ENCODE results near the gene ZFYVE28. TPM values are rescaled to one million over a fixed set of nuclear protein-coding genes. Genes with fewer than 3 reads are reported as not detected.

ZFYVE28 gene
- total RNA-seq, 3 donors from 2014 or later = 12.3 to 14.1 (median 13.9) TPM

DNA sequence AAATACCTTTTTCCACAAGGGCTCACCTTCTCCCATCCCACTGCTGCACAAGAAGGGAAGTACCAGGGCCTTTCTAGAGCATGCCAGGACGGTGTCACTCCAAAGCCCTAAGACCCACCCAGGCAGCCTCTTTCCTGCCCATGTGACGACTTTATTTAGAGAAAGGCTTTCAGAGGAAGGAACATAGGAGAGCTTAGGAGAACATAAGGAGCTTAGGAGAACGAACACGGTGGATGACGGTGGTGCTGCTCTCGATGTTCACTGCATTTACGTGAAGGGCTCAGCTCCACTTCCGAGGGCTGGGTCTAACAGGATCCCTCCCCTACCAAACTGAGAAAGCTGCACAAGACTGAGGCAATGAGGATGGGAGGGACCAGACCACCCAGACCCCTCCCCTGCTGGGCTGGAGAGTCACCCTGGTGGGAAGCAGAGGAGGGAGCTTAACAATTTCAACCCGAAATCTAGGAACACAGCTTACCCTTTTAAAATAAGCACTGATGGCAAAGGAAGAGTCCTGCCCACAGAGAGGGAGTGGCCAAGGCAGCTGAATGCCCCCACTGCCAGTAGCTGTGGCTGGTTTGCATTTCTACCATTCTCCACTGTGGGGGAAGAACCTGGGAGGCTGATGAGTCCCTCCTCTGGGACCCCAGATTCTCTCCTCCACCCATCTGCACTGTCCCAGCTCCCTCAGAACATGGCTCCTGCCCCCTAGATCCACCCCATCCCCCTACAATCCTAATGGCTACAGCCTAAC, 29.8 kb downstream of the ZFYVE28 start:
- no peaks in the 10 kb centered on the region for H3K36me3 ChIP-seq
- H3K4me1 ChIP-seq = no peaks in the 10 kb centered on the region
- no peak overlapping the region for H3K27ac ChIP-seq
- intact Hi-C loops (cut with DNase I; ENCODE audit: low total_unique reads) = no loop called here
- H3K4me3 ChIP-seq = no peak overlapping the region
- H3K9me3 ChIP-seq = no peaks in the 10 kb centered on the region
- TF ChIP-seq POLR2A (IDR thresholded peaks at IDR 0.05) (no peak), POLR2AphosphoS5 (IDR thresholded peaks at IDR 0.05) (no peak)
- TF ChIP-seq, protein P1, sequence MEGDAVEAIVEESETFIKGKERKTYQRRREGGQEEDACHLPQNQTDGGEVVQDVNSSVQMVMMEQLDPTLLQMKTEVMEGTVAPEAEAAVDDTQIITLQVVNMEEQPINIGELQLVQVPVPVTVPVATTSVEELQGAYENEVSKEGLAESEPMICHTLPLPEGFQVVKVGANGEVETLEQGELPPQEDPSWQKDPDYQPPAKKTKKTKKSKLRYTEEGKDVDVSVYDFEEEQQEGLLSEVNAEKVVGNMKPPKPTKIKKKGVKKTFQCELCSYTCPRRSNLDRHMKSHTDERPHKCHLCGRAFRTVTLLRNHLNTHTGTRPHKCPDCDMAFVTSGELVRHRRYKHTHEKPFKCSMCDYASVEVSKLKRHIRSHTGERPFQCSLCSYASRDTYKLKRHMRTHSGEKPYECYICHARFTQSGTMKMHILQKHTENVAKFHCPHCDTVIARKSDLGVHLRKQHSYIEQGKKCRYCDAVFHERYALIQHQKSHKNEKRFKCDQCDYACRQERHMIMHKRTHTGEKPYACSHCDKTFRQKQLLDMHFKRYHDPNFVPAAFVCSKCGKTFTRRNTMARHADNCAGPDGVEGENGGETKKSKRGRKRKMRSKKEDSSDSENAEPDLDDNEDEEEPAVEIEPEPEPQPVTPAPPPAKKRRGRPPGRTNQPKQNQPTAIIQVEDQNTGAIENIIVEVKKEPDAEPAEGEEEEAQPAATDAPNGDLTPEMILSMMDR (IDR thresholded peaks at IDR 0.05) = no peak
- H3K27me3 ChIP-seq = no peaks in the 10 kb centered on the region
- no peak for DNase-seq (ENCODE audit: low spot score in 2 of 2)

DNA sequence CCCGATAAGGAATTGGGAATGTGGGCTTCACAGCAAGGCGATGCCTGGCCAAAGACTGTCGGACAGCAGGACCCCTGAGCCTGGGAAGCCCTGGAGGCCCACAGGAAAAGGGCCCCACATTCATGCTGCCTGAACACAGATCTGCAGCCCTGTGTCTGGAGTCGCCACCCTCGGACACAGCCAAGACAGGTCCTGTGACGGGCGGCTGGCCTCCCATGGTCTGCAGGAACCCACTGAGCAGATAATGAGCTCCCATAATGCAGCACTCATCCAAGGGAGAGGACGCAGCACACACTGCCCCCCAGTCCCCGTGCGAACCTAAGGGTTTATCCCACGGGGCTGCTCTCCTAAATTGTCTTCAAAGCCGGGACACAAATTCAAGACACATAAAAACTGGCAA, 30.6 kb downstream of the ZFYVE28 start:
- TF ChIP-seq POLR2AphosphoS5 (IDR thresholded peaks at IDR 0.05) = no peak
- TF ChIP-seq POLR2A (IDR thresholded peaks at IDR 0.05) = no peak
- TF ChIP-seq, protein P1 (IDR thresholded peaks at IDR 0.05) = no peak
- no peak for DNase-seq (ENCODE audit: low spot score in 2 of 2)
- Histone ChIP-seq H3K27ac (no peak overlapping the region), H3K9me3 (no peaks in the 10 kb centered on the region), H3K4me1 (no peaks in the 10 kb centered on the region), H3K27me3 (no peaks in the 10 kb centered on the region), H3K4me3 (no peak overlapping the region), H3K36me3 (no peaks in the 10 kb centered on the region)
- intact Hi-C loops (cut with DNase I; ENCODE audit: low total_unique reads) = no loop called here

DNA sequence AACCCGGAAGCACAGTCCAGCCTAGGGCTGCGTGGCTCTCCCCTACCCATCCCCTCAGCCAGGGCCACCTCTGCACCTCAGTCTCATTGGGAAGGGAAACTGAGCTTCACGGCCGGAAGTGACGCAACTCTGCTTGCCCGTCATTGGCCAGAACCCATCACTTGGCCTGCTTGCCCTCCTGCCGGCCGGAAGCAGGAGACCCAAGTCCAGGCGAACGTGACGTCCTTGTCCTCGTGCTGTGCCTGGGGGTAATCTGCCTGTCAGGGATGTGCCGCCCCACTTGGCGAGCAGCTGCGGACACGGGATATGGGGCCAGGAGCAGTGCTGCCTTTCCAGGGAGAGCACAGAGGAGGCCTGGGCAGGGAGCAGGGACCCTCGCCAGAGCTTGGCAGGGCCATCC, 31.2 kb downstream of the ZFYVE28 start:
- H3K27me3 ChIP-seq = no peaks in the 10 kb centered on the region
- no peaks in the 10 kb centered on the region for H3K4me1 ChIP-seq
- intact Hi-C loops (cut with DNase I; ENCODE audit: low total_unique reads) = no loop called here
- TF ChIP-seq POLR2A (IDR thresholded peaks at IDR 0.05) = no peak
- TF ChIP-seq, protein P1 (IDR thresholded peaks at IDR 0.05) = no peak
- H3K36me3 ChIP-seq = no peaks in the 10 kb centered on the region
- no peaks in the 10 kb centered on the region for H3K9me3 ChIP-seq
- no peak for DNase-seq (ENCODE audit: low spot score in 2 of 2)
- H3K4me3 ChIP-seq = no peak overlapping the region
- H3K27ac ChIP-seq = no peak overlapping the region

DNA sequence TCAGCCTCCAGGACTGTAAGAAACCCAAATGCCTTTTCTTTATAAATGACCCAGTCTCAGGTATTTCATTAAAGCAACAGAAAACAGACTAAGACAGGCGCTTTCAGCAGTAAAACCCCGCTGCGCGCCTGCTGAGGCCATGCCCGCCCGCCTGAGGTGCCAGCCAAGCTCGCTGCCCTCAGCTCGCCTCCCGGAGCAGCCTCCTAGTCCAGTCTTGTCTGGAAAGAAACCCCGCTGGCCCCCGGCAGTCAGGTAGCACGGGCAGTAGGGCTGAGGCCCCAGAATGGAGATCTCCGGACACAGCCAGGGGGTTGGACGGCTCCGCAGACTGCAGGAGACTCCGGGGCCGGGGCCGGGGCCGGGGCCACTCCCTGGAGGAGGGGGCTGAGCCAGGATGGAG, 31.7 kb downstream of the ZFYVE28 start:
- TF ChIP-seq POLR2A (IDR thresholded peaks at IDR 0.05) (no peak), POLR2AphosphoS5 (IDR thresholded peaks at IDR 0.05) (no peak)
- TF ChIP-seq, protein P1 (IDR thresholded peaks at IDR 0.05) = no peak
- Histone ChIP-seq H3K9me3 (no peaks in the 10 kb centered on the region), H3K4me1 (no peaks in the 10 kb centered on the region), H3K4me3 (no peak overlapping the region), H3K27ac (no peak overlapping the region), H3K27me3 (no peaks in the 10 kb centered on the region), H3K36me3 (no peaks in the 10 kb centered on the region)
- intact Hi-C loops (cut with DNase I; ENCODE audit: low total_unique reads) = no loop called here
- no peak for DNase-seq (ENCODE audit: low spot score in 2 of 2)

DNA sequence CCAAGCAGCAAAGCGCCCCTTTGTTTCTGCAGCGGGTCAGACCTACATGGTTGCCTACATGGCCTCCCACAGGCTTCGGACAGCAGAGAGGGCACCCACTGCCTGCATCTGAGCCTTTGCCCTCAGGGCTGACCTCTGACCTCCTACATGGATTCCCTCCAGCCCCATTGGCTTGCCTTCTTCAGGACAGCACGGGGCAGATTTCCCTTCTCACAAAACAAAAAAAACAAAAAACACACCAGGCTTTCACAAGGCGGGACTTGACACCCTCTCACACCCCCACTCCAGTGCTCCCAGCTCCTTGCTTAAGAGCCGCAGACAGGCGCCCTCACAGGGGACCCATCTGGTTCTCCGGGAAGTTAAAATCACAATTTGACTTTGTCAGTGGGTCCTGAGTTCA, 32.9 kb downstream of the ZFYVE28 start:
- TF ChIP-seq POLR2A (IDR thresholded peaks at IDR 0.05) (no peak), POLR2AphosphoS5 (IDR thresholded peaks at IDR 0.05) (no peak)
- TF ChIP-seq, protein P1 (IDR thresholded peaks at IDR 0.05) = no peak
- DNase-seq (ENCODE audit: low spot score in 2 of 2) = no peak
- no peaks in the 10 kb centered on the region for H3K36me3 ChIP-seq
- H3K9me3 ChIP-seq = no peaks in the 10 kb centered on the region
- intact Hi-C loops (cut with DNase I; ENCODE audit: low total_unique reads) = no loop called here
- H3K27me3 ChIP-seq = no peaks in the 10 kb centered on the region
- H3K4me3 ChIP-seq = no peak overlapping the region
- H3K4me1 ChIP-seq = no peaks in the 10 kb centered on the region
- no peak overlapping the region for H3K27ac ChIP-seq
